SK-N-SH (cell line): ENCODE measurements around the gene CNTFR.

ENCODE experiments used
- CTCF ChIP-seq: fragments of 200-600 bp; sonication (generic); IDR thresholded peaks from 2 replicates; pipeline ENCODE4 v1.6.1; 2017; ENCODE audit warnings: antibody characterized with exemption, mild to moderate bottlenecking, moderate library complexity
- MEF2A ChIP-seq: IDR thresholded peaks from 2 replicates; pipeline ENCODE4 v1.4.0; 2012; ENCODE audit warnings: low read depth, borderline replicate concordance
- RAD21 ChIP-seq: IDR thresholded peaks from 2 replicates; pipeline ENCODE4 v1.6.1; 2012; ENCODE audit warnings: mild to moderate bottlenecking, low read length
- RFX5 ChIP-seq: IDR thresholded peaks from 2 replicates; pipeline ENCODE4 v1.6.1; 2012; ENCODE audit warnings: mild to moderate bottlenecking, improper control_type of control experiment, low read length
- TEAD4 ChIP-seq: IDR thresholded peaks from 2 replicates; pipeline ENCODE4 v1.4.0; 2012; ENCODE audit warnings: mild to moderate bottlenecking, borderline replicate concordance; ENCODE audit not compliant: insufficient read depth

GRCh38 chr9:34633851-34634550, 44.5 kb upstream of the CNTFR start:
- TF ChIP-seq RFX5 (no peak), CTCF (peak; percentile 85), RAD21 (peak; percentile 88), TEAD4 (no peak), MEF2A (no peak)
